IMR-90 (cell line): ENCODE measurements around the gene CYP21A2.
"Not testable (repeated sequence)": the region's sequence is repeated elsewhere in the genome, so short reads cannot be mapped to it uniquely, and the experiment has no call there.

Experiments used
- CHD1 ChIP-seq: IDR thresholded peaks from 2 replicates; pipeline ENCODE4 v1.6.1; 2012; ENCODE audit warnings: low read depth, low read length, improper control_type of control experiment
- MAZ ChIP-seq: IDR thresholded peaks from 2 replicates; pipeline ENCODE4 v1.6.1; 2012; ENCODE audit warnings: low read depth, mild to moderate bottlenecking, low read length, improper control_type of control experiment, moderate library complexity, borderline replicate concordance
- POLR2A ChIP-seq: IDR thresholded peaks from 2 replicates; pipeline ENCODE4 v1.6.1; 2012; ENCODE audit warnings: mild to moderate bottlenecking, low read depth, low read length
- RAD21 ChIP-seq: IDR thresholded peaks from 2 replicates; pipeline ENCODE4 v1.6.1; 2012; ENCODE audit warnings: low read length, improper control_type of control experiment
- RCOR1 ChIP-seq: IDR thresholded peaks from 2 replicates; pipeline ENCODE4 v1.6.1; 2012; ENCODE audit warnings: mild to moderate bottlenecking, low read length, improper control_type of control experiment; ENCODE audit not compliant: insufficient replicate concordance
- RFX5 ChIP-seq: IDR thresholded peaks from 2 replicates; pipeline ENCODE4 v1.8.0; 2012; ENCODE audit warnings: low read depth, mild to moderate bottlenecking, low read length, moderate library complexity
- SMC3 ChIP-seq: fragments of 150-350 bp; IDR thresholded peaks from 2 replicates; pipeline ENCODE4 v1.6.1; 2016; ENCODE audit warnings: low read depth, mild to moderate bottlenecking, antibody characterized with exemption, low read length, moderate library complexity
- TF ChIP-seq, protein P1 (sequence below): conservative IDR thresholded peaks from 2 replicates; pipeline ENCODE4 v1.5.1; 2012; ENCODE audit warnings: mild to moderate bottlenecking, low read depth, low read length, improper control_type of control experiment

DNA sequence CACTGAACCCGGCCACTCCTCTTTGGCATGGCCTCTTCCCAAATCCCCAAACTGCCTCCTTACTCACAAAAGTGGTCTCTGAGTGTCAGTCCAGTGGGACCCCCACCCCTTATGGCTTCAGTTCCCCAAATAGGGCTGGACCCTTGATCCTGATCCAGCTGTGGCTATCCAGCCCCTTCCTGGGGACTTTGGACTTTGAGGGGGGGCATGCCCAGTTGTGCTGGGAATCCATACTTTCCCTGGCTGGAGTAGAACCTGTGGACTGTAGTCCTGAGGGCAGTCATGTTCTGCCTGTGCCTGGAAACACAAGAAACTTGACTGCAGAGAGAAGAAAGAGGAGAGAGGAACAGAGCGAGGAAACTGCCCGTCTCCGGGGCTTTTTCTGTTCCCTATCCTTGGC lies 33.8 kb upstream of the CYP21A2 start:
- TF ChIP-seq POLR2A, RAD21, CHD1, RCOR1, SMC3, MAZ, RFX5: not testable (repeated sequence)
- TF ChIP-seq, protein P1, sequence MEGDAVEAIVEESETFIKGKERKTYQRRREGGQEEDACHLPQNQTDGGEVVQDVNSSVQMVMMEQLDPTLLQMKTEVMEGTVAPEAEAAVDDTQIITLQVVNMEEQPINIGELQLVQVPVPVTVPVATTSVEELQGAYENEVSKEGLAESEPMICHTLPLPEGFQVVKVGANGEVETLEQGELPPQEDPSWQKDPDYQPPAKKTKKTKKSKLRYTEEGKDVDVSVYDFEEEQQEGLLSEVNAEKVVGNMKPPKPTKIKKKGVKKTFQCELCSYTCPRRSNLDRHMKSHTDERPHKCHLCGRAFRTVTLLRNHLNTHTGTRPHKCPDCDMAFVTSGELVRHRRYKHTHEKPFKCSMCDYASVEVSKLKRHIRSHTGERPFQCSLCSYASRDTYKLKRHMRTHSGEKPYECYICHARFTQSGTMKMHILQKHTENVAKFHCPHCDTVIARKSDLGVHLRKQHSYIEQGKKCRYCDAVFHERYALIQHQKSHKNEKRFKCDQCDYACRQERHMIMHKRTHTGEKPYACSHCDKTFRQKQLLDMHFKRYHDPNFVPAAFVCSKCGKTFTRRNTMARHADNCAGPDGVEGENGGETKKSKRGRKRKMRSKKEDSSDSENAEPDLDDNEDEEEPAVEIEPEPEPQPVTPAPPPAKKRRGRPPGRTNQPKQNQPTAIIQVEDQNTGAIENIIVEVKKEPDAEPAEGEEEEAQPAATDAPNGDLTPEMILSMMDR, result not testable (repeated sequence)
